HEK293 (cell line): ENCODE results near the gene WDR6.

ENCODE experiments used
- AEBP2 ChIP-seq: fragments of 450-650 bp; formaldehyde crosslinking; IDR thresholded peaks from 2 replicates; pipeline ENCODE4 v1.5.1; 2016; ENCODE audit warnings: missing biosample characterization, missing genetic modification characterization, borderline replicate concordance
- BCL11A ChIP-seq: fragments of 450-650 bp; formaldehyde crosslinking; IDR thresholded peaks from 2 replicates; pipeline ENCODE4 v1.5.1; 2016; ENCODE audit warnings: low read depth, missing biosample characterization, missing genetic modification characterization
- GLIS2 ChIP-seq: fragments of 450-650 bp; formaldehyde crosslinking; IDR thresholded peaks from 2 replicates; pipeline ENCODE4 v1.5.1; 2016; ENCODE audit warnings: missing biosample characterization, missing genetic modification characterization
- KLF1 ChIP-seq: fragments of 450-650 bp; formaldehyde crosslinking; IDR thresholded peaks from 2 replicates; pipeline ENCODE4 v1.5.1; 2016; ENCODE audit warnings: missing biosample characterization, missing genetic modification characterization
- MYNN ChIP-seq: fragments of 450-650 bp; formaldehyde crosslinking; IDR thresholded peaks from 2 replicates; pipeline ENCODE4 v1.5.1; 2016; ENCODE audit warnings: missing biosample characterization, missing genetic modification characterization, borderline replicate concordance
- SALL2 ChIP-seq: fragments of 450-650 bp; formaldehyde crosslinking; IDR thresholded peaks from 2 replicates; pipeline ENCODE4 v1.5.0; 2017; ENCODE audit warnings: missing biosample characterization, mild to moderate bottlenecking, missing genetic modification characterization, borderline replicate concordance
- SP2 ChIP-seq: fragments of 450-650 bp; formaldehyde crosslinking; IDR thresholded peaks from 2 replicates; pipeline ENCODE4 v1.5.1; 2016; ENCODE audit warnings: missing biosample characterization, missing genetic modification characterization
- SP7 ChIP-seq: fragments of 450-650 bp; formaldehyde crosslinking; IDR thresholded peaks from 2 replicates; pipeline ENCODE4 v1.5.1; 2016; ENCODE audit warnings: missing biosample characterization, missing genetic modification characterization
- YY2 ChIP-seq: fragments of 450-650 bp; formaldehyde crosslinking; IDR thresholded peaks from 2 replicates; pipeline ENCODE4 v1.5.1; 2016; ENCODE audit warnings: missing biosample characterization, missing genetic modification characterization
- ZBTB21 ChIP-seq: fragments of 450-650 bp; formaldehyde crosslinking; IDR thresholded peaks from 2 replicates; pipeline ENCODE4 v1.5.1; 2017; ENCODE audit warnings: missing biosample characterization, missing genetic modification characterization
- ZBTB49 ChIP-seq: fragments of 450-650 bp; formaldehyde crosslinking; IDR thresholded peaks from 2 replicates; pipeline ENCODE4 v1.5.1; 2016; ENCODE audit warnings: missing biosample characterization, missing genetic modification characterization, low read depth
- ZFHX2 ChIP-seq: fragments of 450-650 bp; formaldehyde crosslinking; conservative IDR thresholded peaks from 2 replicates; pipeline ENCODE4 v1.5.1; 2016; ENCODE audit warnings: missing biosample characterization, missing genetic modification characterization
- ZNF202 ChIP-seq: fragments of 450-650 bp; formaldehyde crosslinking; IDR thresholded peaks from 2 replicates; pipeline ENCODE4 v1.5.1; 2016; ENCODE audit warnings: missing biosample characterization, missing genetic modification characterization, borderline replicate concordance
- ZNF24 ChIP-seq: fragments of 450-650 bp; formaldehyde crosslinking; IDR thresholded peaks from 2 replicates; pipeline ENCODE4 v1.5.1; 2016; ENCODE audit warnings: missing biosample characterization, missing genetic modification characterization
- ZNF311 ChIP-seq: fragments of 450-650 bp; formaldehyde crosslinking; IDR thresholded peaks from 2 replicates; pipeline ENCODE4 v1.5.1; 2017; ENCODE audit warnings: missing biosample characterization, missing genetic modification characterization, borderline replicate concordance
- ZNF423 ChIP-seq: fragments of 450-650 bp; formaldehyde crosslinking; IDR thresholded peaks from 2 replicates; pipeline ENCODE4 v1.5.1; 2016; ENCODE audit warnings: missing biosample characterization, missing genetic modification characterization
- ZNF426 ChIP-seq: fragments of 450-650 bp; formaldehyde crosslinking; IDR thresholded peaks from 2 replicates; pipeline ENCODE4 v1.5.1; 2017; ENCODE audit warnings: missing biosample characterization, missing genetic modification characterization, mild to moderate bottlenecking, inconsistent platforms, moderate library complexity
- ZNF561 ChIP-seq: fragments of 450-650 bp; IDR thresholded peaks from 2 replicates; pipeline ENCODE4 v1.5.1; 2018; ENCODE audit warnings: missing biosample characterization, missing genetic modification characterization, borderline replicate concordance
- ZNF610 ChIP-seq: fragments of 450-650 bp; formaldehyde crosslinking; IDR thresholded peaks from 2 replicates; pipeline ENCODE4 v1.5.1; 2016; ENCODE audit warnings: missing biosample characterization, missing genetic modification characterization, borderline replicate concordance
- ZNF621 ChIP-seq: fragments of 450-650 bp; formaldehyde crosslinking; IDR thresholded peaks from 2 replicates; pipeline ENCODE4 v1.5.1; 2017; ENCODE audit warnings: missing biosample characterization, missing genetic modification characterization
- ZNF639 ChIP-seq: fragments of 450-650 bp; formaldehyde crosslinking; IDR thresholded peaks from 2 replicates; pipeline ENCODE4 v1.5.1; 2016; ENCODE audit warnings: missing biosample characterization, missing genetic modification characterization
- ZNF658 ChIP-seq: fragments of 450-650 bp; formaldehyde crosslinking; IDR thresholded peaks from 2 replicates; pipeline ENCODE4; 2016; ENCODE audit warnings: missing biosample characterization, missing genetic modification characterization
- ZNF660 ChIP-seq: fragments of 450-650 bp; IDR thresholded peaks from 2 replicates; pipeline ENCODE4 v1.5.1; 2018; ENCODE audit warnings: missing biosample characterization, mild to moderate bottlenecking, missing genetic modification characterization
- ZNF707 ChIP-seq: fragments of 450-650 bp; formaldehyde crosslinking; IDR thresholded peaks from 2 replicates; pipeline ENCODE4 v1.5.1; 2016; ENCODE audit warnings: missing biosample characterization, missing genetic modification characterization
- ZNF777 ChIP-seq: fragments of 450-650 bp; formaldehyde crosslinking; IDR thresholded peaks from 2 replicates; pipeline ENCODE4 v1.5.1; 2017; ENCODE audit warnings: missing biosample characterization, missing genetic modification characterization, borderline replicate concordance
- ZNF785 ChIP-seq: fragments of 450-650 bp; formaldehyde crosslinking; IDR thresholded peaks from 2 replicates; pipeline ENCODE4 v1.5.1; 2016; ENCODE audit warnings: missing biosample characterization, missing genetic modification characterization
- ZNF791 ChIP-seq: fragments of 450-650 bp; formaldehyde crosslinking; IDR thresholded peaks from 2 replicates; pipeline ENCODE4 v1.5.1; 2016; ENCODE audit warnings: missing biosample characterization, missing genetic modification characterization
- ZNF792 ChIP-seq: fragments of 450-650 bp; formaldehyde crosslinking; IDR thresholded peaks from 2 replicates; pipeline ENCODE4 v1.5.1; 2016; ENCODE audit warnings: missing biosample characterization, missing genetic modification characterization
- ZSCAN16 ChIP-seq: fragments of 450-650 bp; formaldehyde crosslinking; IDR thresholded peaks from 2 replicates; pipeline ENCODE4 v1.5.1; 2016; ENCODE audit warnings: missing biosample characterization, missing genetic modification characterization
- ZSCAN23 ChIP-seq: fragments of 450-650 bp; formaldehyde crosslinking; IDR thresholded peaks from 2 replicates; pipeline ENCODE4 v1.5.1; 2016; ENCODE audit warnings: missing biosample characterization, missing genetic modification characterization
- ZSCAN4 ChIP-seq: fragments of 450-650 bp; formaldehyde crosslinking; IDR thresholded peaks from 2 replicates; pipeline ENCODE4 v1.5.1; 2017; ENCODE audit warnings: missing biosample characterization, missing genetic modification characterization
- ZSCAN5A ChIP-seq: fragments of 450-650 bp; formaldehyde crosslinking; IDR thresholded peaks from 2 replicates; pipeline ENCODE4 v1.5.1; 2016; ENCODE audit warnings: missing biosample characterization, missing genetic modification characterization
- ZXDB ChIP-seq: fragments of 450-650 bp; formaldehyde crosslinking; IDR thresholded peaks from 2 replicates; pipeline ENCODE4 v1.5.1; 2016; ENCODE audit warnings: missing biosample characterization, missing genetic modification characterization

The WDR6 gene

GRCh38 chr3:48989796-48990635 is 17.2 kb upstream of the WDR6 start, which contains the start of gene P4HTM (continued):
- TF ChIP-seq ZBTB49, result no peak
- no peak for TF ChIP-seq AEBP2 (tag by site-specific recombination)
- no peak; the same call in 1 of the 2 replicates for TF ChIP-seq ZNF639
- TF ChIP-seq BCL11A (tag by site-specific recombination), result no peak
- TF ChIP-seq SP7 (tag by site-specific recombination), result peak; percentile 73
- no peak for TF ChIP-seq SALL2 (tag by site-specific recombination)
- TF ChIP-seq ZBTB21 (tag by site-specific recombination), result no peak
- no peak for TF ChIP-seq KLF1
- TF ChIP-seq ZNF561 (tag by site-specific recombination), result peak; percentile 6; the same call in 1 of the 2 replicates
- TF ChIP-seq ZSCAN23 (tag by site-specific recombination), result no peak
- no peak for TF ChIP-seq ZNF785 (tag by site-specific recombination)
- TF ChIP-seq ZNF24 (tag by site-specific recombination), result no peak
- no peak for TF ChIP-seq ZSCAN16 (tag by site-specific recombination)
- TF ChIP-seq ZNF792 (tag by site-specific recombination), result no peak
- TF ChIP-seq SP2, result 0 out of 2 replicates have a peak, but pooled peaks have one; percentile 15
- TF ChIP-seq ZXDB (tag by site-specific recombination), result peak; percentile 60
- TF ChIP-seq ZNF426, result no peak
- 0 out of 2 replicates have a peak, but pooled peaks have one; percentile 49 for TF ChIP-seq MYNN (tag by site-specific recombination)
- no peak for TF ChIP-seq ZNF610
- TF ChIP-seq GLIS2 (tag by site-specific recombination), result 0 out of 2 replicates have a peak, but pooled peaks have one; percentile 10
- no peak for TF ChIP-seq ZNF423 (tag by site-specific recombination)
- TF ChIP-seq ZNF202 (tag by site-specific recombination), result no peak
- 0 out of 2 replicates have a peak, but pooled peaks have one; percentile 23 for TF ChIP-seq ZNF777
- TF ChIP-seq ZNF621 (tag by site-specific recombination), result no peak
- TF ChIP-seq ZNF660 (tag by site-specific recombination), result 0 out of 2 replicates have a peak, but pooled peaks have one; percentile 57
- TF ChIP-seq ZNF311, result no peak
- TF ChIP-seq ZSCAN4 (tag by site-specific recombination), result no peak
- 0 out of 2 replicates have a peak, but pooled peaks have one; percentile 4 for TF ChIP-seq YY2 (tag by site-specific recombination)
- no peak for TF ChIP-seq ZNF658 (tag by site-specific recombination)
- no peak for TF ChIP-seq ZNF791 (tag by site-specific recombination)
- no peak for TF ChIP-seq ZSCAN5A (tag by site-specific recombination)
- TF ChIP-seq ZFHX2, result peak; percentile 96
- no peak for TF ChIP-seq ZNF707
